ENCODE data around the gene ITPKB.
"Not testable (repeated sequence)": the region's sequence is repeated elsewhere in the genome, so short reads cannot be mapped to it uniquely, and the experiment has no call there.

Gene ITPKB

DNA sequence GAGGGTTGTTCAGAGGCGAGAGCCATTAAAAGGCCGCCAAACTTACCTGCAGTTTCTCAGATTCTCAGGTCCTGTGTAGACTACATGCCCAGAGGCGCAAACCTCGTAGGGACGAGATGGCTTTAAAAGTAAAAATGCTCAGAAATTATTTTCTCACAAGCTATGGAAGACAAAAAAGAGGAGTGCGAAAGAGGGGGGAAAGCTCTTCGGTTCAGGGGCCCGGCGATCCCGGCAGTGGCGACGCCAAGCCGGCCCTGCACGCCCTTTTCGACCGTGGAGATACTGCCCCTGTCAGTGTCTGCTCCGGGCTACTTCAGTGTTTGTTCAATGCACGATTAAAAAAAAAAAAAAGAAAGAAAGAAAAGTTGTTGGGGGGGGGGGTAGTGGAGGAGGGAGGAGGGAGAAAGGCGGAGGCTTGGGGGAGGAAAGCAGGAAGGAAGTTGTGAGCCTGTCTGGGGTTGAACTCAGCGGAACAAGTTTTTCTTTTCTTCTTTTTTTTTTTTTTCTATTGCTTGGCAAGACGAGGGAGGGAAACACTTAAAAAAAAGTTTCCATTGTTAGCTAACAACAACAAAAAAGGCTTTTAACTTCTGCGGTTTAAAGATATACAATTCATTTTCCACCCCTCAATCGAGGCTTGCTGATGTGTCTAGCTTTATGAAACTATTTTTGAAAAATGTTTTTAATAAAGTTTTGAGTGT is at the start of gene ITPKB:
ITPKB (minus strand) TSS at position 288 of the 701 bp plus-strand sequence. CDS start 1,824 bp downstream, outside the sequence.
- peak; percentile 81 for DNase-seq

DNA sequence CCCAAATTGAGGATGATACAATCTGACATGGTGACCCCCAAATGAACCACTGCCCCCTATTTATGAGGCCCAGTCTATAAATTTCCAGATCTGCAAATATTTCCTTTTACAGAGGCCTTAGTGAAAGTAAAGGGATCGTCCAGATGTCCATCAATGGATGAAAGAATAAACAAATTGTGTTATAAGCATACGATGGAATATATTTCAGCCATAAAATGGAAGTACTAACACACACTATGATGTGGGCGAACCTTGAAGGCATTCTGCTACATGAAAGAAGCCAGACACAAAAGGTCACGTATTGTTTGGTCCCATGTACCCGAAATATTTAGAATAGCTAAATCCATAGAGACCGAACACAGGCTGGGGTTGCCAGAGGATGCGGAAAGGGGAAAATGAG is 48.6 kb upstream of the ITPKB start:
- no peak for DNase-seq

DNA sequence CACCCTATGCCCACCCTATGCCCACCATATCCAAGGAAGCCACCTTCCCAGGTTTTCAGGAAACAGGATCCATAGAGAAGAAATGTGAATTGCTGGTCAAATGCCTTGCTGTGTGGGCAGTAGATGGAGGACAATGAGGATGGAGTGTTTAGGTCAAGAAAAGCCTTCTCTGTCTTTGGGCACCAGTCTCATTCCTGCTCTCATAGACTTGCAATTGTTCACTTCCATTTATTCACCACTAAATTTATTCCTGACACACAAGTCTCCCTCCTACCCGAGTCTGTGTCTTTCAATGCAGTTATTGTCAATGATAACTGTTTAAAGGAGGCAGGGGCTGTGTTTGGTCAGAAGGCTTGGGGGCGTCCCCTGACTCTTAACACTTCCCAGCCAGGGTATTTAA is 48.0 kb upstream of the ITPKB start:
- no peak for DNase-seq

DNA sequence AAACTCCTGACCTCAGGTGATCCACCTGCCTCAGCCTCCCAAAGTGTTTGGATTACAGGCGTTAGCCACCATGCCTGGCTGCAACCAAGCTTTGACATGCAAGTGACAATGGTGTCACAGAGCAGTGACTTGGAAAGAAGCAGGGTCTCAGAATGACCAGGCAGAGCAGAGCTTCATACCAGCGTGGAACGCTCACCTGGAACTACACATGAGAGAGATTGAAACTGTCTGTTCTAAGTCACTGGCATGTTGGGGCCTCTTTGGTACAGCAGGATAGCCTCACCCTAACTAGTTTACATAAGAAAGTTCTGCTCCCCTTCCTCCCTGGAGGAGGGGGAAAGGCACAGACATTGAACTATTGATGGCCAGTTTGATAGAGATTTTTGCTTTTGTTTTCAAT is 47.5 kb upstream of the ITPKB start:
- DNase-seq = no peak

DNA sequence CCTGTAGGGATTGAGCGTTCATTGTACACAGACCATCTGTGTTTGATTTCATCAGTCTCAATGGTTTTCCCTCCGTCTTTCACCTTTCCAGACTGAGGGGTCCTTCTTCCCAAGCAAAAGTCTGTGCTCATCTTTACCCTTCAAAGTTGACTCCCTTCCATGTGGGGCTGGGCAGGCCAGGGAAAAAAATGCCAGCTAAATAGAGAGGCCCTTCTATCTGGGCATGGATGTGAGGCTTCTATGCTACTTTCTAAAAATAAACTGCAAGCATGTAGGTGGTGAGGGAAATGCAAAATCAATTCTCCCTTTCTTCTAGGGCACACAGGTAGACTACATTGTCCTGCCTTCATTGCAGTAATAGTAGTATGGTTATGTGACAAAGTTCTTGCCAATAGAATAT is 46.7 kb upstream of the ITPKB start:
- no peak for DNase-seq

DNA sequence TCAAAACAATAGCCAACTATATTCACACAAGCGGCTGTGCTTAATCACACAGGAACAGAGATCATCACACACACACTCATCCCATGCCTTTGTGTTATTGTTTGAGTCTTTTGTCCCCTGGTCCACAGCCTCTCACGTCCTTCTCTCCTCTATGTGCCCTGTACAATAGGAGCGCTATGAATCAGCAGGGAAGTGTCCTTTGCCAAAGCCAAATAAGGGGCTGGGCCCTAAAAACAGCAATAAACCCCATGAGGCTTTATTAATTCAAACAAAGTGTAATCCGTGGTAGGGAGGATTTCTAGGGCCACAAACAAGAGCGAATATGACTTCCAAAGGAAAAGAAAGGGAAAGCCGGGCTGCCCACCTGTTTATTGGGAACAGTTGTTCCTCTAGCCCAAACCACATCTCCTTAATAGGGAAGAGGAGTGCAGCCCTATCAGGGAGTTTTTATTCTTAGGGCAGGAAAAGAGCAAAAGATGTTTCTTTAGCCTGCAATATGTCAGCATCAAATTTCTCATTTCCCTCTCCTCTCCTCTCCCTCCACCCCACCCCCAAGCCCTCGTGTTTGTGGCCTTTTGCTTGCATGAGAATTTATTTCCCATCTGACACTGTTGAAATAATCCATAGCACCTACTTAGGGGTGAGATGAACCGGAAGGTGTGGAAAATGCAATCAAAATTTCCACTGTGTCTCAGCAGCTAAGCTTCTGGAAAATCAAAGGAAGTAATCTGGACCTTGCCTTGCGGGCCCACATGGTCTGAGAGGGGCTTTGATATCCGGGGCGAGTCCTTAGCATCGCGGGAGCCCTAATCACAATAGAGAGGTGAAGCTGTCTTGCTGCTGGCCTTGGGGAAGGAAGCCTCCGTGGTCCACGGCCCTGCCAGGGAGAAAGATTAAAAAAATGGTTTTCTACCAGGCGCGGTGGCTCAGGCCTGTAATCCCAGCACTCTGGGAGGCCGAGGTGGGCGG is 45.3 kb upstream of the ITPKB start:
- DNase-seq = no peak

DNA sequence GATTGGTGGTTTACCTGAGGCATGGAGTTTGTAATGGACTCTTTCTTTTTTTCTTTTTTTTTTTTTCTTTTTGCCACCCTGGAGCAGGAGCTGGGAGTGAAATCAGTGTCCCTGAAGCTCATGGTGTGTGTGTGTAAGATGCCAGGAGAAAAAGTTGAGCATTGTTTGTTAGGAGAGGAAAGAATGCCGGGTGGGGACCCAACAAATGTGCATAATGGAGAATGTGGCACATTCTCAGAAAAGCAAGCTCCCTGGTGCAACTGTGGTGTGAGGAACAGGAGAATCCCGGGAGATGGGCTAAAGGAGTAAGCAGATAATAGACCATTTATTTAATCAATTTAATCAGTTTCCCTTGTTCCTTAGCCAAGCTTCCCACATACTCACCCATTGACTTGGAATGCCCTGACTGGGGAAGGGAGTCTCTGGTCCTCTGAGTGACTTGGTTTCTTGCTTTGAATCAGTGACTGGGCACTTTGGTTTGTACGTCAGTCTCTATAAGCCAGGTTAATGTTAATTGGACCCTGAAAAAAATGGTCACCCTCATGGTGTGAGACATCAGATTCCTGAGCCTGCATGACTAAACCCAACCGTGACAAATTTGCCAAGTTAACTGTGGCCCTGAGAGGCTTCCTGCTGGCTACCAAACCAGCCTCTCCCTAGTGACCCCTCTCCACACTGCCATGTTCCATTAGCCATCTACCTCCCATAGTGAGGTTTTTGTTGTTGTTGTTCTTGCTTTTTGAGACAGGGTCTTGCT is 43.9 kb upstream of the ITPKB start:
- DNase-seq = no peak

DNA sequence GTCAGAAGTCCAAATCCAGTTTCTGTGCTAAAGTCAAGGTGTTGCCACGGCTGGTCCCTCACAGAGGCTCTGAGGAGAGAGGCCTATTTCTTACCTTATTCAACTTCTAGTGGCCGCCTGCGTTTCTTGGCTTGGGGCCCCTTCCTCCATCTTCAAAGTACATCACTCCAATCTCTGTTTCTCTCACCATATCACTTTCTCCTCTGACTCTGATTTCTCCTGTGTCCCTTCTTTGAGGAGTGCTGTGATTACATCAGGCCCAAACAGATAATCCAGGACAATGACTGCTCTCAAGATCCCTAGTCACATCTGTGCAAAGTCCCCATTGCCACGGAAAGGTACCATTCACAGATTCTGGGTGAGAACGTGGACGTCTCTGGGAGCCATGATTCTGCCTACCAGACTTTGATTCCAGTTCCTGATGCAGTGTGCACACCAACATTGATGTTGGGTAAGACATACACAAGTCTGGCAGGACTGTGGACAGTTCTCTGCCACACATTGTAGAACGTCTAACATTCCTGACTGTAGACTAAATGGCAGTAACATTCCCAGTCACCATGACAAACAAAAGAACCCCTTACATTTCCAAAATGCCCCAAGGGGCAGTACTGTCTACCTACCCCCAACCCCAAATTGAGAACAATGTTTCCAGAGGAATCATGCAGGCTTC is 43.0 kb upstream of the ITPKB start:
- no peak for DNase-seq

DNA sequence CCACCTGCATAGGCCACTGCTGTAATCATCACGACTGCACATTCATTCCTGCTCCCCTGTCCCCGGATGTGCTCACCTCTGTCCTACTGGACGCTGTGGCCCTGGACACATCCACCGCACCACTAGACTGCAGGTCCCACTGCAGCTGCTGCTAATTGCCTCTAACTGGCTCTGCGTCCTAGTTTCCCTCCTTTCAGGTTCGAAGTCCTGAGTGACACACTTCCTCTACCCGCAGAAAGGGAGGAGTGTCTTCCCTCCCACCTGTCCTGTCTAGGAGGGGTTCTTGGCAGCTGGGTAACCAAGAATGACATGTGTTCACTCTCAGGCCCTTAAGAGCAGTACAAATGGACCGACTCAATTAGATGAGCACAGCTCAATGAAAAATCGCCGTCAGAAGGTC is 40.5 kb upstream of the ITPKB start:
- DNase-seq = no peak

DNA sequence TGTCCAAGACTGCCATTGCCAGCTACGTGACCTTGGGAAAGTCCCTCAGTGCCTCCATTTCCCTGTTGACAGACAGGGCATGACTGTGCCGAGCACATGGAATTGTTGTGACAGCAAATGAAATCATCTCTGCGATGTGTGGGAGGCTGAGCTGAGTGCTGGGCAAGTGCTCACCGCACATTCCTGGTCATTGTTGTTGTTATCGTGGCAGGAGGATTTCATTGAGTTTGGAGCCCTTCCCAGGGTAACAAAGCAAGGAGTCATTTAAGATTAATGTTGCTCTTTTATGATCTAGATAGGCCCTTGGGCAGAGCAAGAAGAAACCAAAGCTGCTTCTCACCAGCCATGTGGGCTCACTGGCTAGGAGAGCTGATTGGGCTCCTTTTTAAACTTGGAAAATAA is 39.6 kb upstream of the ITPKB start:
- DNase-seq = no peak

DNA sequence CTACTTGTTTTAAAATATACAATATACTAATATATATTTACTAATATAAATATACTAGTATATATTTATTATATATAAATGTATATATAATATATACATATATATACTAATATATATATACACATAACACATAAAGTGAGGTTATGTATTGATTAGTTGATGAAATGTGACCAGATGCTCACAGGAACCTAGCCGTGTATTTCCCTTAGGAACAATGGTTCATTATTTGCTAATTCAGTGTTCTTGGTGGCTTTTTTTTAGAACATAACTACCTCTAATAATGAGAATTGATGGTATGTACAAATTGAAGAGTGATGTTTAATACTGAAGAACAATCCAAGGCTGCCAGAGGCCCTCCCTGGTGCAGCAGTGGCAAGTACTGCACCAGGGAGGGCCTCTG is 37.9 kb upstream of the ITPKB start:
- no peak for DNase-seq

DNA sequence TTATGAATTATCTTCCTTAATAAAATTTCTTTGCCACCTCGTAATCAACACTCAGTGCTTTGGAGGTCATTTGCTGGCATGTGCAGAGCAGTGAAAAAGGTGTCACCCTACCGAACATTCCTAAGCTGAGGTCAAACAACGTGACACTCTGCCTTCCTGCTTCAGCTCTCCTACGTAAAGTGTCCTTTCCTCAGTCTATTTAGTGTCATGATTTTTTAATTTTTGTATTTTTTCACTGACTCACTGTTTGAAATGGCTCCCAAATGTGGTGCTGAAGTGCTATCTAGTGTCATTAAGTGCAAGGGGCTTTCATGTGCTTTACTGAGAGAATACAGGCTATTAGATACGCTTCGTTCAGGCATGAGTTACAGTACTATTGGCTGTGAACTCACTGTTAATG is 37.0 kb upstream of the ITPKB start:
- no peak for DNase-seq

DNA sequence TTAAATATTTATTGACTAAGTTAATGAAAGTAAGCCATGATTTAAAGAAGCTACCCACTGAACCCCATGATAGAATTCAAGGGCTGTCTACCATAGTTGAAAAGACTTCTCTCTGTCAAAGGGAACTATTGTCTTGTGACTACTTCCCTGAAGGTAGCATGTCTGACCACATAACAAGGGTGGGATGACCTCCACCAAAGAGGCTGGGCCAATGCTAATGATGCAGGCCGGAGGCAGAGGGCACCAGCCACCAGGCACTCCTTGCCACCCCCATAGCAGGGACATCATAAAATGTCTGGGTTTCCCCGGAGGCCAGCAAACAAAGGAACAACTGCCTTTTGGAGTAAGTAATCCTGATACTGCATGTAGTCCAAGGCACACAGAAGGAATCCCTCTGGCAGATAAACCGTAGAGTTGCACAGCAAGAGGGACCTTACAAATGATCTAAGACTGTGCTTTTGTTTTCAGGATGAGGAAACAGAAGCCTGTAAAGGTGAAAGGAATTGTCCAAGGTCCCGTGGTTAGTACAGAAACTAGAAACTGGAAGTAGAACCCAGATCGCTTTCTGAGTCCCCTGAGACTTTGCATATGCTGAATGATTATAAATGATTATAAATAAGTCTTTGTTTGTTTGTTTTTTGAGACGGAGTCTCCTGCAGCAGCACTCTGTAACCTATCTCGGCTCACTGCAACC is 33.5 kb upstream of the ITPKB start:
- DNase-seq = no peak

DNA sequence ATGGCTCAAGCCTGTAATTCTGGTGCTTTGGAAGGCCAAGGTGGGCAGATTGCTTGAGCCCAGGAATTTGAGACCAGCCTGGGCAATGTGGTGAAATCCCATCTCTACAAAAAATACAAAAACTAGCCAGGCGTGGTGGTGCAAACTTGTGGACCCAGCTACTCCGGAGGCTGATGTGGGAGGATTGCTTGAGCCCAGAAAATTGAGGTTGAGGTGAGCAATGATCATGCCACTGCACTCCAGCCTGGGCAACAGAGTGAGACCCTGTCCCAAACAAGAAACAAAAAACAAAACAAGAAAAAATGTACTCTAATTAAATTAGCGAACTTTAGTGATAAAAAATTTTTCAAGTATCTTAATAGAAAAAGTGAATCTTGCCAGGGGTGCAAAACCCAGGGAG is 28.1 kb upstream of the ITPKB start:
- not testable (repeated sequence) for DNase-seq

DNA sequence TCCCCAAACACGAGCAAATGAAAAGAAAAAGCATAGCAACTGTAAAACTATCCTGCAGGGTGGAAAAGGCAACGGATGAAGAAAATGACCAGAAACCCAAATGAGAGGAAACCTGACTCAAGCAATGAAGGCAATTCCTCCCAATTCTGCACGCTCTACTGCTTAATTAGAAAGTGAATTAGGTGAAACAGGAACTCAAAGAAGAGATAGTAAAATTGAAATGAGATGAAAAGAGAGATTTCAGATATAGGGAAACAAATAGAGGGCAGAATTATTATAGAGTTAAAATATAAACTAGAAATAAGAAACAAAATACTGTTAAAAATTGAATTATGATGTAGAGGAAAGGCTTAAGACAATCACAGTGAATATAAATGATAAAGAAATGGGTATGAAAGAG is 27.5 kb upstream of the ITPKB start:
- DNase-seq = no peak

DNA sequence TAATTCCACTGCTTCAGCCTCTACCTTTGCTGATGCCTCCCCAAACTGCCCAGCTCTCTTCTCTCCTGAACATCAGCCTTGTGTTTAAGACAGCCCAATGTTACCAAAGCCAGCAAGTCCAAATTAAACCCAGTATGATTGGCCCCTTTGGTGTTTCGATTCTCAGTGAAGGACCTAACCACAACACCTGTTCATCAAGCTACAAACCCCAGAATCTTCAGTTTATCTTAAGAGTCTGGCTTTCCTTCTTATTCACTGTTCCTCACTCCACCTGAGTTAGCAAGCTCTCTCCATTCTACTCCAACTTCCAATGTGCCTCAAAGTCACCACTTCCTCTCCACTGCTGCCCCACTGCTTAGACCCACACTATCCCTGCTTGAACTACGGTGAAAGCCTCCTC is 25.5 kb upstream of the ITPKB start:
- DNase-seq = no peak

DNA sequence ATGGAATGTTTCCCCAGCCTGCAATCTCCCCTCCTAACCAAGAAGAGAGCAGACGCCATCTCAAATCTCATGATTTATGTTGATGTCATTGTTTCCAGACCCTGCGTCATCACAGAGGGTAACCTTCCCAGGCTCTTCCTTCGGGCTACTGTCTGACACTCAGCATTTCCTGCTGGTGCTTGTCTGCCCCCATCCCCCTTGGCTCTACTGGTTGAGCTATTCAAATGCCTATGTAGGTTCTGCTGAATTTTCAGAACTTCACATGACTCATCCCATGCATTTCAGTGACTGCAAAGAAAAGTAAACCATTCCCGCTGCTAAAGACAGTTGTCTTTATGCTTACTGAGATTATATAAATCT is 24.8 kb upstream of the ITPKB start:
- DNase-seq = no peak

DNA sequence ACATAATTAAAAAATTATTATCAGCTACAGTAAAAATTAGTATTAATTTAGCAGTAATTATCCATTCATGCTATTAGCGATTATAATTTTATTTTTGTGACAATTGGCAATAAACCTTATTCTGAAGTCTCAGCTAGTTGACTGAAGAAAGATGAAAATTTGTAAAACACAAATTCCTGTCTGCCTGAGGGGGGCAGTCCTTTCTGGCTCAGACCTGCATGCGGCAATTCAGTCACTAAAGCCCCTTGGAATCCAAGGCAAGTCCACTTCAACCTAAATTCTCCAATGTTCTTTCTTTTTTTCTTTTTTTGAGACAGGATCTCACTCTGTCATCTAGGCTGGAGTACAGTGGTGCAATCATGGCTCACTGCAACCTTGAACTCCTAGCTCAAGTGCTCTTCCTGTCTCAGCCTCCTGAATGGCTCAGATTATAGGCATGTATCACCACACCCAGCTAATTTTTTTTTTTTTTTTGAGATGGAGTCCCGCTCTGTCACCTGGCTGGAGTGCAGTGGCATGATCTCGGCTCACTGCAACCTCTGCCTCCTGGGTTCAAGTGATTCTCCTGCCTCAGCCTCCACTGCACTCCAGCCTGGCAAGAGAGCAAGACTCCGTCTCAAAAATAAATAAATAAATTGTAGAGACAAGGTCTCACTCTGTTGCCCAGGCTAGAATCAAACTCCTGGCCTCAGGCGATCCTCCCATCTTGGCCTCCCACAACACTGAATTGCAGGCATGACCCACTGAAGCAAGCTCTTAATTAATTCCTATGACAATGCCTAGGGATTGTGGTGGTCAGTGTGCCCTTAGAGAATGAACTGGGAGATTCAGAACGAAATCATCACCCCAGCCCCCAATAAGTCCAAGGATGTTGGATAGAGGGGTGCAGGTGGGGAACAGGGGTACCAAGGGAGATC is 24.2 kb upstream of the ITPKB start:
- DNase-seq = no peak

DNA sequence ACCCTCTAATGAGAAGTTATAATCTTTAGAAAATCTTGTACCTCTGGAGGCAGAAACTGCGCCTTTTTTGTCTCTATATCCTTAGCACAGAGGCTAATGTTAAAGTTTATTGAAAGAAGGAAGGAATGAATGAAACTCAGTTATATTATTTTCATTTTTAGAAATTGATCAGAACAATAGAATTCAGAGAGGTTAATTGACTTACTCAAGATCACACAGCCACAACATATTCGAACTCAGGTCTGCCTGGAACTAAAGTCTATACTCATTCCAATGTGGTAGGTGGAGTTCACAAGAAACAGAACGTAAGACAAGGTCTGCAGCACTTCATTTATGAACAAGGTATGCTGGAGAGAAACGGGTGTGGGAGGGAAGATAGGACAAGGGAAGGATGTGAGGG is 23.0 kb upstream of the ITPKB start:
- no peak for DNase-seq

DNA sequence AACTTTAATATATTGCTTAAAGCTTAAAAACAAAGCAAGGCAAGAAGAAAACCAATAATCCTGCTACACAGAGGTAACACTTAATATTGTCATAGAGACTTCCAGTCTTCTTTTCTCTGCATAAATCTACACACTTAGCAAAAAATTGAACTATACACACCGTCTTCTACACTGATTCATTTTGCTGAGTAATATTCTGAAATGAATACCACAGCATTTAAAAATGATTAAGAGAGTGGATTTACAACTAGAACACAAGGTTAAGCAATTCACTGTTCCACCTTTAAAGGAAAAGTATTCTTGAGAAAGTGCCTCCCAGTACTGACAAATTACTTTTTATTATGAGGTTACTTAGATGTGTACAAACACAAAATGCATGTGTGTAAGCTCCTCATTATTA is 22.2 kb upstream of the ITPKB start:
- no peak for DNase-seq

Data from activated CD8-positive, alpha-beta memory T cell treated with anti-CD3 and anti-CD28 coated beads for 24 hours (primary cell).